Globus pallidus (tissue), 1 donor: ENCODE data around the gene BRINP1.

ENCODE experiments used
- DNase-seq: peaks from one replicate; pipeline ENCODE4 v3.0.0-alpha.2; 2015; ENCODE audit warnings: low spot score

The BRINP1 gene, protein sequence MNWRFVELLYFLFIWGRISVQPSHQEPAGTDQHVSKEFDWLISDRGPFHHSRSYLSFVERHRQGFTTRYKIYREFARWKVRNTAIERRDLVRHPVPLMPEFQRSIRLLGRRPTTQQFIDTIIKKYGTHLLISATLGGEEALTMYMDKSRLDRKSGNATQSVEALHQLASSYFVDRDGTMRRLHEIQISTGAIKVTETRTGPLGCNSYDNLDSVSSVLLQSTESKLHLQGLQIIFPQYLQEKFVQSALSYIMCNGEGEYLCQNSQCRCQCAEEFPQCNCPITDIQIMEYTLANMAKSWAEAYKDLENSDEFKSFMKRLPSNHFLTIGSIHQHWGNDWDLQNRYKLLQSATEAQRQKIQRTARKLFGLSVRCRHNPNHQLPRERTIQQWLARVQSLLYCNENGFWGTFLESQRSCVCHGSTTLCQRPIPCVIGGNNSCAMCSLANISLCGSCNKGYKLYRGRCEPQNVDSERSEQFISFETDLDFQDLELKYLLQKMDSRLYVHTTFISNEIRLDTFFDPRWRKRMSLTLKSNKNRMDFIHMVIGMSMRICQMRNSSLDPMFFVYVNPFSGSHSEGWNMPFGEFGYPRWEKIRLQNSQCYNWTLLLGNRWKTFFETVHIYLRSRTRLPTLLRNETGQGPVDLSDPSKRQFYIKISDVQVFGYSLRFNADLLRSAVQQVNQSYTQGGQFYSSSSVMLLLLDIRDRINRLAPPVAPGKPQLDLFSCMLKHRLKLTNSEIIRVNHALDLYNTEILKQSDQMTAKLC

DNA sequence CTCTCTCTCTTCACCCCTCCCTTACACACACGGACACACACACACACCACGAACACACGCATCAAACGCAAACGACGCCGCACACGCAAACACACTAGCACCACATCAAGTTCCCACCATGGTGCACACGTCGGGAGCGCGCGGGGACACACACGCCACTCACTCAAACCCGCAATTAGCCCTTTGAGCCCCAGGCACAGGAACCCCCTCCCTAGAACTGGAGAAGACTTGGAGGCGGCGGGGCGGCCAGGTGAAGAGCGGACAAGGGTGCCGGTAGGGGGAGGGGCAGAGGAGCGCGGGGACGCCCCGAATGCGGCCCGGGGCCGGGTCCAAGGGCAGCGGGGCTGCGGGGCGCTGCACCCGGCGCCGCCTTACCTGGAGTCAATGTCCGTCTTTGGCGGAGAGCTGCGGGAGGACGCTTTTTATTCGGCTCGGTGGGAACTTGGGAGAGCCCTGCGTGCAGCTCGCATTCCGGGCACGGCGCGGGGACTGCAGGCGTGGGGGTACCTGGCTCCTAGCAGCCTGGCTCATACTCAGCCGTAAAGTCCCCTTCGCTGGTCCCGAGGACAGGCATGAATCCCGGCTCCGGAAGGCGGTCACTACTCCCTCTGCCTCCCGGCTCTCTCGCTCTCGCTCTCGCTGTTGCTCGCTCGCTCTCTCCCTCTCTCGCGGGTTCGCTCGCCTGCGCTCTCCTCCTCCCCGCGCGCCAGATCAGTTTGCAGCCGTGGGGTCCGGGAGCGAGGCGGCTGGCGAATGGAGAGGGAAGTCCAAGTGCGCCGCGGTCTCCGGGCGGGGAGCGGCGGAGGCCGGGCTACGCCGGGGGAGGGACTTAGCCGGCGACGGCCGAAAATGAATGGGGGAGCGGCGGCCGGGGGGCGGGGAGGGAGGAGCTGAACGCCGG is at the start of gene BRINP1:
Gene BRINP1, minus strand, starts transcription at position 755 of the 901 bp plus-strand sequence. CDS start 56,080 bp downstream, outside the sequence.
- peak; percentile 33 for DNase-seq

DNA sequence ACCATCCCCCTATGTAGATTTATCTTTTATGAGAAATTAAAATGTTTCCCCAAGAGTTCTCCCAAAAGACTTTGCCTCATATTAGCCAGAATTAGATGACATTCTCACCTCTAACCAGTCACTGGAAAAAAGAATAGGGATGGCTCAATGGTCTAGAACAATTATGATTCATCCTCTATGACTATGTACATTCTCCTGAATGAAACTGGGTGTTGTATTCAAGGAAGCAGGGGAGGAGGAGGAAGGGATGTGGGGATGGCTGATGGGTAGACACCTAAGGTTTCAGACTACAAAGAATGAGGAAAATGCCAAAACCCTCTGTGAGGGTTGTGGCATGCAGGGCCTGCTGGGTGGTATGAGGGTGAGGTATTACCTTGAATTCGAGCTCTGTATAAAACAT is 49.5 kb upstream of the BRINP1 start:
- no peak for DNase-seq

DNA sequence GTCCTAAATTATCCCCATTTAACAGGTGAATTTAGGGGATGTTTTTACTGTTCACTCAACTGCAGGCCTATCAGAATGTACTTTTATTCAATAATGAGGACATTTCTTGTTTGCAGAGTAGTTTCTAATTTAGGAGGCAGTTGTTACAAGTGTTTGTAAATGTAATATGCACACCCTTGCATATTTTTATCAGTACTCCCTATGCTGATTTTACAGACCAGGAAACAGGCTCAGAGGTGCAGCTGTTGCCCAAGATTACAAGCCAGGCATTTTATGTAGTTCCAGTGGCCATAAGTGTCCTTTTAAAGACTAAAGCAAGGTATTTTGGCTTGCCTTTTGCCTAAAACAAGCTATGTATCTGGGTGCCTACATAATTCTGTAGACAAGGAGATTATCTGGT is 47.6 kb upstream of the BRINP1 start:
- no peak for DNase-seq

DNA sequence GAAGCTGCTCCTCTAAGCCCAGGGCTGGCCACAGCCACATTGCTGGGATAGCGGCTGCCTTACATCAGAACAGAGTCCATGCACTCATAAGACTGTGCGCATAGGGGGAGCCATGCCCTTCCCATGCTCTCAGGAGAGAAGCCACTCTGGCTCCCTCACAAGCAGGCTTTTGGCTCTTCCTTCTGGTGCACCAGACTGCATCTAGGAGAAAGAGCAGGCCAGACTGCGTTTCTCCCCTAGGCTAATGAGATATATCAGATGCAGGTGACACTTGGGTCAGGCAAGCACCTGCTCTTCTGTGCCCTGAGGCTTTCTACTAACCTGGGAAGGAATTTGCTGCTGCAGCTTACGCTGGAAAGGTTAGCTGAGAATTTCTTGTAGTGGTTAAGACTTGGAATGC is 43.2 kb upstream of the BRINP1 start:
- no peak for DNase-seq

DNA sequence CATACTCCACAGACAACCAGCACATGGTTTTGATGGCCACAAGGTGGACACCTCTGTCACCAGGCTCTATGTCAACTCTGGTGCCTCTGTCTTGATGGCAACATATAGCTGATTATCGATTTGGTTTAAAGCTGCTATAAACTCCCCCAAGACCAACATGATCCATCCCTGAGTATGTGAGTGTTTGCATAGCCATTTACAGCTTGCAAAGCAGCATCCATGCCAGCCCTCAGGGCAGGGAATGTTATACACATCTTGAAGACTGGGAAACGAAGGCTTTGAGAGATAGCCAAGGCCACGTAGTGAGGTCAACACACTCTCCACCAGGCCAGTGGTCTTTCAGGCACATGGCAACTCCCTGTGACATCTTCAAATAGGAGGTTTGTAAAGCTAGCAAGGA is 40.3 kb upstream of the BRINP1 start:
- no peak for DNase-seq

DNA sequence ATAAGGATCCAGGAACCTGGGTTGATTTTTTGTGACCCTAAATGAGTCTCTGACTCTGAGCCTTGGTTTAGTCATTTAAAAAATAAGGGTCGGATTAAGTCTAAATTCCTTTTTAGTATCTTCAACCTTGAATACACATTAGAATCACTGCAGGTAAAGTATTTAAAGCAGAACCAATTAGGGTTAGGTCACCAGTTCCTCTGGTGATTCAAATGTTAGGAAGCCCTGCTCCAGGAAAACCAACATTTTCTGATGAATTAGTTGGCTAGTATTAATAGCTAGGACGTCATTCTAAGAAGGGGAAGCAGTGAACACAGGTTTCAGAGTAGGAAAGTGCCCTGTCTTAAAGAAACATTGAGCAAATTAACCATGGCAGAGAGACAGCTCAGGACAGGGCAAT is 31.4 kb upstream of the BRINP1 start:
- no peak for DNase-seq

DNA sequence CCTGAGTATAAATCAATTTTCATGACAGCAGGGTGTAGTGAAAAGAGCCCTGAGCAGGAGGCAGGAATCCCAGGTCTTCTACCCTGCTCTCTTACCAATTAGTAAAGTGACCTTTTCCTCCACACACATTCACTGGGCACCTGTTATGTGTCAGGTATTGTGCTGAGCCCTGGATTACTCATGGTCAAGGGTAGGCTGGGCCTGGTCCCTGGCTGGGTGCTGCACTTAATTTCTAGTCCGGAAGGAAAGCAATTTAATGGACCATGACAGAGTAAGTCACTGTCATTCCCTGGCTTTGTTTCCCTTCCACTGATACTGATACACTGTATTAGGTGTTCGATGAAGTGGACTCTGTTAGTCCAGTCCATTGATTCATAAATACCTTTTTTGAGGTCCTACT is 29.1 kb upstream of the BRINP1 start:
- DNase-seq, result no peak

DNA sequence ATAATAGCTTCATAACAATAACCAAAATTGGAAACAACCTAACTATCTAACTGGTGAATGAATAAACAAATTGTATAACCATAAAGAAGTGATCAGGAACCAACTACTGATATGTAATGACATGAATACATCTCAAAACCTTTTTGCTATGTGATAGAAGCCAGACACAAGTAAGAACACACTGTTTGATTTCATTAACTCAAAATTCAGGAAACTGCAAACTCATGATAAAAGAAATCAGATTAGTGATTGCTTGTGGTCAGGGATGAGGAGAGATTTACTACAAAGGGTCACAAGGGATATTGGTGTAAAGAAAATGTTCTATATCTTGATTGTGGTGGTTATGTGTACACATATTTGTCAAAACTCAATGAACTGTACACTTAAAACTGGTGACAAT is 22.6 kb upstream of the BRINP1 start:
- no peak for DNase-seq

DNA sequence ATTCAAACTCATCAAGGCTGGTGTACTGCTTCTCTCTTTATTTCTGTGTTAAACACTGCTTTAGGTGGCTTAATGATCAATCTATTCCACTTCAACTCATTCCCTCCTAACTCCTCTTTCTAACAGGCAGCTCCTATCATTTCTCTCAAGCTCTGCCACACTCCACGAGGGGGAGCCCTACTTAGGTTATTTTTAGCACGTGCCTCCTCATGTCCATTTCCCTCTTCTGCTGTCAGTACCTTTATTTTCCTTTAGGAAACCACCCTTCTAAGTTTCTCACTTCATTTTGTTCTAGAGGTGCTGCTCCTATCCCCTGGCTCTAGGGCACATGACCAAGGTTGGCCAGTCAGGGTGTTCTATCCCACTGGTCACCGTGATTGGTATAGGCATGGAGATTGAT is 6.7 kb upstream of the BRINP1 start:
- no peak for DNase-seq

DNA sequence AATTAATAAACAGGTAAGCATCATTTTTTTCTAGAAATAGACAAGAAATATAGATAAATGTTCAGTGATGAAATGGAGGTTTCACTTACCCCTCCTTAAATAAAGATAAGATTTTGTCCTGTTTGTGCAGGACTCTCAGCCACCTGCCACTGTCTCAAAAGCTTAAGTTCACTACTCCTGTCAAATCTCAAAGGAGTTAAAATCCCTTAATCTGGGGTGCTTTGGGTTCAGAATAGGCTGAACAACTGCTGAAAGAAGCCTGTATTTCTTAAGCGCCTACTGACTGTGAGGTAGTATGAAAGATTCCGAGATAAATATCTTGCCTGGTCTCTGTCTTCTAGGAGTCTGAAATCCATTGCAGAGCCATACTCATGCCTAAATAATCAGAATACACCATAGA is 3.7 kb upstream of the BRINP1 start:
- no peak for DNase-seq

DNA sequence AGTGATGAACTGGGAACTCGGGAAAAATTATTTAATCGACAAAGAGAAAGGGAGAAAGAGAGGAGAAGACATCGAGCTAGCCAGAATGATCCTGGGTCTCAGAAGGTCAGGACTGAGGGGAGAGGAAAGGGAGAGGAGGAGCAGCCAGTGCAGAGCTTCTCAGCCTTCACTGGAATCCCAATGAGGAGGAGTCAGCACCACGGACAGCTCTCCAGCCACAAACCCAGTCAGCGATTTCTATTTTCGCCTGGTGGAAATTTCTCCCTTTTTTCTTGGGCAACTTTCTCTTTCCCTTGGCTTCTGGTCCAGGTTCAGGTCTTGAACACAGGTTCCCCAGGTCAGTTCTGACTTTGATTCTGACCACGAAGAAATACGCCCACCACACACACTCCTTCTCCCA is 1.6 kb upstream of the BRINP1 start:
- DNase-seq, result no peak

DNA sequence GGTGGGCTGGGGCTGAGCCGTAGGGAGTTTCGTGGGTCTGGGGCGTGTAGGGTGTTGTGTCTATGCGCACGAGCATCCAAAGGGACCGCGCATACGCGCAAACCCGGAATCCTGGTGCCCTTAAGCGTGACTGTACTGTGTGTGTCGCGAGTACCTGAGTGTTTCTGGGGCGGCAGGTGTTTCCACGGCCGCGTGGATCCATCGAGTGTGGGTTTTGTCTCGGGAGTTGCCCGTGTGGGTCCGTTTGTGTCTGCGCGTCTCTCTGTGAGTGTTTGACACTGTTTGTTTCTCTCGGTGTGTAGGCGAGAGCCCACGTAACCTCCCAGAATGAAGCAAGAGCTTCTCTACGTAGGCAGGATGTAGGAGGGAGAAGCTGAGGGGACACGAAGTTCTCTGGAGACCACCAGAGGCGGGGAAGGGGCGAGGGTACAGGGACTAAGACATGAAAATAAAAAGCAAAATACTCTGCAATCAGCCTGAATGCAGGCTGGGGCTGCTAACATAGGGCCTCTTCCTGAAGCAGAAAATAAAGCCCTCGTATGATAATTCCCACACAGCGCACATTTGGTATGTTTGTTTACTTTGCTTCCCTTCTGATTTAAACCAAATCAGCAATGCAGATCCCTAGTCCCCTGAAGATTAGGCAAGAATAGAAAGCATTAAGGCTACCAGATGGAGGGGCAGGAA is 588 bp upstream of the BRINP1 start:
- DNase-seq, result no peak

DNA sequence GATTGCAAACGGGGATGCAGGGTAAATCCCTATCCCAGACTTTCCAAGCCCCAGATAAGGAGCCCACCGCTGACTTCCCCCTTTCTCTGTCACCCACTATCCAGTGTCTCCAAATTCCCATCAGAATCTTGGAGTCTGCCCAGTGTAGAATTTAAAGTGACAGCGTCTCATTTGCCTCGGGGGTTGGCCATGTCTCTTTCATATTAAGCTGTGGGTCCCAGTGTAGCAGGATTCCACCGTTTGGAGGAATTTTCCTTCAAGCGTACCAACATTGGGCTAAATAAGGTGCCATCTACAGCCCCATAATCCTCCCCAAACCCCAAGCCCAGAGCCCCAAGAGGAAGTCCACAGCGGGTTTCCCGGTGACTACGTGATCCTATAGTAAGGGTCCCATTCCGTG is 1.1 kb downstream of the BRINP1 start:
- no peak for DNase-seq

DNA sequence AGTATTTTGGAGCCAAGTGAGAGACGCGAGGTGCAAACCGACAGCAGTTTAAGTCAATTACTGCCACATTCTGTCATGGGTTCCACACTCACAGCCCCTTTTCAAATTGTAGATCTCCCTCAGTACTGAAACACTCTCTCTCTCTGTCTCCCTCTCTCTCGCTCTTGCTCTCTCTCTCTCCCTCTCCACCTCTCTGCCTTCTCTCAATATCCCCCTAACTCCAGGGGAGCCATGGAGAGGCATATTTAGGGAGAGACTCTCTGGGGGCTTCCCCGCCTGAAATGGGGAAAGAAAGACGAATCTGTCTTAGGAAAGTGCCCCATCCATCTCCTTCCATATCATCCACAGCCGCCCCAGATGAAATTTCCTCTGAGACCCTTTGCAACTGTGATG is 1.6 kb downstream of the BRINP1 start:
- DNase-seq, result no peak

DNA sequence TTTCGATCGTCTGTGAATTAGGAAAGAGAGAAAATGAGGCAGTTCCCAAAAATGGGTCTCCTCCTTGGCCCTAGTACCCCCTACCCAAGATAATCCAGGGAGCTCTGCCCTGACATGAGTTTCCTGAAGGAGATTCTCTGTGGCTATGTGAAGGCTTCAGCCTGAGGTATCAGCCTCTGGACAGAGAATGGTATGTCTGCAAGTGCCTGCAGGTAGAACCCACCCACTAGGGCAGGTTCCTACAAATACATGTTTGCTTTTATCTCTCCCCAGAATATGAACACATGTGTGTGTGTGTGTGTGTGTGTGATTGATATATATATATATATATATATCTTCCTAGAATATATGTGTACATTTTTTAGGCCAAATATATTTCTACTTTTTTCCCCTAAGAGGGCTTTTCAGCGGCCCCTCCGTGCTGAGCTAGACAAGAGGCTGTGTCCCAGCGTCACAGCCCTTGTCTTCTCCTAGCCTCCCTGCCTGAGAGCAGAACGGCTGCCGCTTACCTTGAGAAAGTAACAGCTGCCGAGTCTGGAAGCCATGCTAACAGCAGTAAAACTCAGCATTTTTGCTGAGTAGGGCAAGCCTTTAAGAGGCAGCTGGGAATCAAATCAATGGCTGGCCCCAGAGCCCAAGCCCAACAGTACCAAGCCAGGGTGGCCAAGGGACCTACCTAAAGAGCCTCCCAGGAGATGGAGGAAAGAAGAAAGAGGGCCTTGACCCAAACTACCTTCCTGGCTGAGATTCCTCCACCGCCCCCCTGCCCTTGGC is 2.1 kb downstream of the BRINP1 start:
- no peak for DNase-seq

DNA sequence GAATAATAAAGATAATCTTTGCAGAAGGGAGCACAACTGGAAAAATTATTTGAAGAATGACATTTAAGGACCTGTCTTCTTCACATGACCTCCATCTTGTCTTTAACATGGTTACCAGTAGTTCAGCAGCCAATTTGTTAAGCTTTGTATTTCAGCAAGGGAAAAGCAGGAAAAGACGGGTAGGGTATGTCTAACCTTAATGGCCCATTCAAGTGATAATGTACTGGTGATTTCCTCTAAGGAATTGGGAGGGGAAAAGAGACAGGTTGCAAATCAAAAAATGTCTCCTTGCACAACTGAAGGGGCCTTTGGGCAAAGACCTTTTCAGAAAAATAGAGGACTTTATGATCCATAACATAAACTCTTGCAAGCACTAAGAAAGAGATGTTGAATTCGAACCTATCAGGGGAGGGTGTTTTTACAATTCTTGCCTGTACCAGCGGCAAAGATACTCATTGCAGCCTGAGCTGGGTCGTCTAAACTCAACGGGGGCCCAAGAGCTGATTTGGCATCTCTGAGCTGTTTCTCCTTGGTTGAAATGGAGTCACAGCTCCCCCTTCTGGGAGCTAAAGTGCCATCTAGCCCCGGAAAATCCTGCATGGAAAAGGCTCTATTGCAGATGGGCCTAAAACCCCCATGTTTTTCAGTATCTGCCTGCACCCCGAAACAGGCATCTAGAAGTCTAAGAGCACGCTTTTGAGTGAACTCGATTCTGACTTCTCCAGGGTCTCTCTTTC is 3.8 kb downstream of the BRINP1 start:
- peak; percentile 54 for DNase-seq

DNA sequence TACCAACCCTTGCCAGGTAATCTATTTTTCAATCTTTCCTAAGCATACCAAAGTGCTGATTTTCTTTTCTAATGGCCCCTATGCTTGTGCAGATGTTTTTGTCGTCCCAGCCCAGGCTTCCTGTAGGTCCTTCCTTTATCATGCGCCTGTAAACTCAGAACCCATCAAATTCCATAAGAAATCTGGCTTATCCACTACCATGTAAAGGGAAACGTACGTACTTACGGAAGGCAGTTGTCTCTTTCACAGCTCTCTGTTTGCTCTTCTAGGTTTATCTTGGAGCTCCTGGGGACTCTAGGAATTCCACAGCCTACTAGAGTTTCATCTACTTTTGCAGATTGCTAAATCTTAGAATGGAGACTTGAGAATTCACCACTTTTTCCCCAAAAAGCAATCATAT is 9.0 kb downstream of the BRINP1 start:
- no peak for DNase-seq

DNA sequence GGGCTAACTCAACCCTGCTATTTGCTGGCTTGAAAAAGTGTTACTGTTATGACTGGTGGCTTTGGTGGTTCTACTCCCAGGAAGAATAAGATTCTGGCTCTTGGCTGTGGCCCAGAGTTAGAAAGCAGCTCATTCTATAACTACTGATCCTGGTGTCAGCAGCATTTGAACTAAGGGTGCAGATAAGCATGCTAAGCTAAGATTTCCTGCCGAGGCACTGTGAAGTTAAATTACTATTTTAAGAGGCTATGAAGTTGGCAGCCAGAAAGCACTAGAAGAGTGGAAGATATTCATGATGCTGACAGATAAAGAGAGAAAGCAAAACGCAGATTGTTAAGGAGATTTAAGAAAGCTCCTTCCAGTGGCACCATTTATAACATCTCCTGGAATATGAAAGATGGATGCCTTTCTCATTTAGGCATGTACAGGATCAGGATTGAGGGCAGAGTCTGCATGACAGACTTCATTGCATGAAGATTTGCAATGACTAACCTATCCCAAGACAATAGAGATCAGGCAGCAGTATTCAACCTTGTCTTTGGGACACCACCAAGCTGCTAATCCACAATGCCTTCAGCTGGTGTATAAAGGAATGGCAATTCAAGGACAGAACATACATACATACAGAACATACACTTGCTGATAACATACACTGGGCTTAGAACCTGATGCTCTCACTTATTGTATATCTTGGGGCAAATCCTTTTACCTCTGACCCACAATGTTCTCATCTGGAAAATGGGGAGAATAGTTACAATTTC is 11.7 kb downstream of the BRINP1 start:
- no peak for DNase-seq

DNA sequence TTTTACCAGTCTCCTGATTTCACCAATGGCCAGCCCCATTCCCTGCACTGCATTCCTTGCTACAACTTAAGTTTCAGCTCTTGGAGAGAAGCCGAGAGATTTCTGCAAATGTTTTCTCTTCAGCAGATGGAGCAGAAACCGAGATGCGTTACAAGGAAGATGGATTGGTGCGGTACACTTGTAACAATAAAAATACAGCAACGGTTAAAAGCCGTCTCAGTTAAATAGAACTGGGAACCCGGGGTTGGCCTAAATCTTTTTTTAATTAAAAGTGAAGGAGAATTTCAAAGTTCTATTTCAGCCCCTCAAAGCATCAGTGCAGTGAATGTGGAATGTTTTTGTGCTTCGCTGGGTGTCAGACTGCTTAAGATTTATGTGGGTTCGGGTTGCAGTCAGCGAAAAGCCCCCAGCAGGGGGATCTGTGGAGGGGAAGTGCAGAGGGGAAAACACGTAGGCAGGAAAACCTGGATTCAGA is 19.8 kb downstream of the BRINP1 start:
- DNase-seq, result no peak
